ENCODE results near the gene PTPN12.
"Not testable (repeated sequence)": the region's sequence is repeated elsewhere in the genome, so short reads cannot be mapped to it uniquely, and the experiment has no call there.

DNA sequence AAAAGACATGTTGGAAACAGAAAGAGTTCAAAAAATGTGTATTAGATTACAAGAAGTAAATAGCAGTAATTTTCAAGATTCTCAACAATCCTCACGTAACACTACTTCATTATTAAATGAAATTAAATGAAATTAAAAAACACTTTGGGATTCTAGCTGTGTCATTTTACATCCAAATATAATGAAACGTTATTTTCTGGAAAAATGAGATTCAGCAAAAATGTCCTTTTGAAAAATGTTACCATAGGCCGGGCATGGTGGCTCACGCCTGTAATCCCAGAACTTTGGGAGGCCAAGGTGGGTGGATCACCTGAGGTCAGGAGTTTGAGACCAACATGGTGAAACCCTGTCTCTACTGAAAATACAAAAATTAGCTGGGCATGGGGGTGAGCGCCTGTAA is 15.6 kb upstream of the PTPN12 start:
- TF ChIP-seq EZH2phosphoT487 (IDR thresholded peaks at IDR 0.05; ENCODE audit: borderline replicate concordance), result not testable (repeated sequence)
- TF ChIP-seq, protein P1, sequence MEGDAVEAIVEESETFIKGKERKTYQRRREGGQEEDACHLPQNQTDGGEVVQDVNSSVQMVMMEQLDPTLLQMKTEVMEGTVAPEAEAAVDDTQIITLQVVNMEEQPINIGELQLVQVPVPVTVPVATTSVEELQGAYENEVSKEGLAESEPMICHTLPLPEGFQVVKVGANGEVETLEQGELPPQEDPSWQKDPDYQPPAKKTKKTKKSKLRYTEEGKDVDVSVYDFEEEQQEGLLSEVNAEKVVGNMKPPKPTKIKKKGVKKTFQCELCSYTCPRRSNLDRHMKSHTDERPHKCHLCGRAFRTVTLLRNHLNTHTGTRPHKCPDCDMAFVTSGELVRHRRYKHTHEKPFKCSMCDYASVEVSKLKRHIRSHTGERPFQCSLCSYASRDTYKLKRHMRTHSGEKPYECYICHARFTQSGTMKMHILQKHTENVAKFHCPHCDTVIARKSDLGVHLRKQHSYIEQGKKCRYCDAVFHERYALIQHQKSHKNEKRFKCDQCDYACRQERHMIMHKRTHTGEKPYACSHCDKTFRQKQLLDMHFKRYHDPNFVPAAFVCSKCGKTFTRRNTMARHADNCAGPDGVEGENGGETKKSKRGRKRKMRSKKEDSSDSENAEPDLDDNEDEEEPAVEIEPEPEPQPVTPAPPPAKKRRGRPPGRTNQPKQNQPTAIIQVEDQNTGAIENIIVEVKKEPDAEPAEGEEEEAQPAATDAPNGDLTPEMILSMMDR (conservative IDR thresholded peaks at IDR 0.05; ENCODE audit: low read length), result not testable (repeated sequence)
